ENCODE results near the gene AK3. TPM values are rescaled to one million over a fixed set of nuclear protein-coding genes. Genes with fewer than 3 reads are reported as not detected.
A peak's percentile ranks its signal among the peaks of the same experiment; 100 is the strongest.

The AK3 gene
- total RNA-seq, 1 donor from 2014 or later = 197 TPM

GRCh38 chr9:4701526-4701925 lies 39.5 kb downstream of the AK3 start:
- peaks cover 88% of the 10 kb centered on the region for H3K36me3 ChIP-seq
- no peaks in the 10 kb centered on the region for H3K27me3 ChIP-seq (ENCODE audit: low read depth)
- no peak overlapping the region for H3K4me3 ChIP-seq
- no peaks in the 10 kb centered on the region for H3K9me3 ChIP-seq (replicated peaks)
- no peak for DNase-seq
- intact Hi-C loops (cut with micrococcal nuclease) = no loop called here
- TF ChIP-seq CTCF (IDR thresholded peaks at IDR 0.05; ENCODE audit: borderline replicate concordance) = no peak
- no peak overlapping the region for H3K27ac ChIP-seq (replicated peaks)
- peaks cover 16% of the 10 kb centered on the region for H3K4me1 ChIP-seq

- H3K27me3 ChIP-seq (ENCODE audit: low read depth) = no peaks in the 10 kb centered on the region
- H3K36me3 ChIP-seq = peaks cover 82% of the 10 kb centered on the region
- no peak for DNase-seq
- no peak overlapping the region for H3K4me3 ChIP-seq
- no peak overlapping the region for H3K27ac ChIP-seq (replicated peaks)
- intact Hi-C loops (cut with micrococcal nuclease) = no loop called here
- H3K9me3 ChIP-seq (replicated peaks) = no peaks in the 10 kb centered on the region
- H3K4me1 ChIP-seq = peaks cover 16% of the 10 kb centered on the region
- no peak for TF ChIP-seq CTCF (IDR thresholded peaks at IDR 0.05; ENCODE audit: borderline replicate concordance)
Observed at GRCh38 chr9:4700932-4701331, 40.1 kb downstream of the AK3 start.

- no peak overlapping the region for H3K4me3 ChIP-seq
- no peak overlapping the region for H3K27ac ChIP-seq (replicated peaks)
- peaks cover 84% of the 10 kb centered on the region for H3K36me3 ChIP-seq
- TF ChIP-seq CTCF (IDR thresholded peaks at IDR 0.05; ENCODE audit: borderline replicate concordance) = no peak
- no peaks in the 10 kb centered on the region for H3K9me3 ChIP-seq (replicated peaks)
- intact Hi-C loops (cut with micrococcal nuclease) = no loop called here
- no peaks in the 10 kb centered on the region for H3K27me3 ChIP-seq (ENCODE audit: low read depth)
- H3K4me1 ChIP-seq = peaks cover 19% of the 10 kb centered on the region
- DNase-seq = no peak
Observed at GRCh38 chr9:4700091-4700490, 40.9 kb downstream of the AK3 start.

GRCh38 chr9:4691795-4692194 lies 49.2 kb downstream of the AK3 start:
- DNase-seq = no peak
- H3K27me3 ChIP-seq (ENCODE audit: low read depth) = no peaks in the 10 kb centered on the region
- intact Hi-C loops (cut with micrococcal nuclease) = no loop called here
- no peak overlapping the region for H3K27ac ChIP-seq (replicated peaks)
- H3K36me3 ChIP-seq = peaks cover 40% of the 10 kb centered on the region
- no peak for TF ChIP-seq CTCF (IDR thresholded peaks at IDR 0.05; ENCODE audit: borderline replicate concordance)
- no peak overlapping the region for H3K4me3 ChIP-seq
- H3K4me1 ChIP-seq = peaks cover 61% of the 10 kb centered on the region
- H3K9me3 ChIP-seq (replicated peaks) = no peaks in the 10 kb centered on the region

GRCh38 chr9:4690144-4690543 lies 50.9 kb downstream of the AK3 start:
- H3K27ac ChIP-seq (replicated peaks) = no peak overlapping the region
- DNase-seq = no peak
- no peak overlapping the region for H3K4me3 ChIP-seq
- no peaks in the 10 kb centered on the region for H3K9me3 ChIP-seq (replicated peaks)
- TF ChIP-seq CTCF (IDR thresholded peaks at IDR 0.05; ENCODE audit: borderline replicate concordance) = no peak
- H3K36me3 ChIP-seq = peaks cover 45% of the 10 kb centered on the region
- peaks cover 73% of the 10 kb centered on the region for H3K4me1 ChIP-seq
- intact Hi-C loops (cut with micrococcal nuclease) = no loop called here
- H3K27me3 ChIP-seq (ENCODE audit: low read depth) = no peaks in the 10 kb centered on the region

GRCh38 chr9:4689687-4690104 lies 51.3 kb downstream of the AK3 start:
- no peaks in the 10 kb centered on the region for H3K9me3 ChIP-seq (replicated peaks)
- peaks cover 78% of the 10 kb centered on the region for H3K4me1 ChIP-seq
- intact Hi-C loops (cut with micrococcal nuclease) = no loop called here
- no peaks in the 10 kb centered on the region for H3K27me3 ChIP-seq (ENCODE audit: low read depth)
- DNase-seq = no peak
- peak overlapping the region; percentile 12 for H3K27ac ChIP-seq (replicated peaks)
- no peak overlapping the region for H3K4me3 ChIP-seq
- H3K36me3 ChIP-seq = peaks cover 44% of the 10 kb centered on the region
- no peak for TF ChIP-seq CTCF (IDR thresholded peaks at IDR 0.05; ENCODE audit: borderline replicate concordance)
